GM18873 (cell line): ENCODE results near the gene TCAF1.
"Not testable (repeated sequence)": the region's sequence is repeated elsewhere in the genome, so short reads cannot be mapped to it uniquely, and the experiment has no call there.

Source experiments
- ATAC-seq: cut with Tn5 transposase; IDR thresholded peaks from one replicate; pipeline ENCODE4 v1.9.1; 2021; ENCODE audit warnings: mild to moderate bottlenecking, moderate library complexity, moderate number of reproducible peaks; ENCODE audit not compliant: unreplicated experiment, low FRiP score

TCAF1 gene

DNA sequence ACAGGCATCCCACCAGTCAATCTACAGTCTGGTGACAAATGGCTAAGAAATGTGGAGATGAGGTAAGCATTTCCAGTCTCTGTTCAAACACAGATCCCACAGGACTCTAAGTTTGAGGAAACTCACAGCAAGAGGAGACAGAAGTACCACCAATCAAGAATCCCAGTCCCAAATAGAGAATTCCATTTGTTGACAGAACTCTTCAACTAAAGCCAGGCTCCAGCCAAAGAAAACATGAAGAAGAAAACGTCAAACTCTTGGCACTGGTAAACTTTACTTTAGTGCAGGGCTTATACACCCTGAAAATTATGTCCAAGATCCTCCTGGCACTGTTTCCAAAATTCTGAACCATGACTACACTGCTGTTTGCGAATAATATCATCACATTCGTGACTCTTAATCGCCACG, 95.3 kb downstream of the TCAF1 start:
- not testable (repeated sequence) for ATAC-seq
